ENCODE measurements around the gene CUL5.

DNA sequence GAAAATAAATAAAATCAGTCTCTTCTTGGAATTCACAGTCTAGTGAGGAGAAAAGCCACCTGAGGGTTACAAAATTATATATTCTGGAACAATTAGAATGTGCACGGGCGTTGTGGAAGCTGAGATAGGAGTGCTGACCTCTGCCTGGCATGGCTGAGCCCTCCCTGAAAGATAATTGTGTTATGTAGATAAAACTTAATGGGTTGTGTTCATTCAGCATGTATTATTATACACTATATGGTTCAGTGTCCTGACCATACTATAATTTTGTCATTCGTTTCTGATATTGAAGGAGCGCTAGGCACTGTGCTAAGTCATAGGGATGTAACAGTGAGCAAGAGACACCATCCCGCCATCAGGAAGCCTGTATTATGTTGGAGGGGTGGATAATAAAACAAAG is 116.4 kb downstream of the CUL5 start:
- TF ChIP-seq CTCF (conservative IDR thresholded peaks at IDR 0.05) (no peak), EZH2 (IDR thresholded peaks at IDR 0.05; ENCODE audit: low read depth) (no peak)
